ENCODE measurements around the gene EDC3. TPM values are rescaled to one million over a fixed set of nuclear protein-coding genes. Genes with fewer than 3 reads are reported as not detected.

The EDC3 gene
- total RNA-seq, 4 donors from 2014 or later, result 14.4 to 18.8 (median 17.2) TPM

DNA sequence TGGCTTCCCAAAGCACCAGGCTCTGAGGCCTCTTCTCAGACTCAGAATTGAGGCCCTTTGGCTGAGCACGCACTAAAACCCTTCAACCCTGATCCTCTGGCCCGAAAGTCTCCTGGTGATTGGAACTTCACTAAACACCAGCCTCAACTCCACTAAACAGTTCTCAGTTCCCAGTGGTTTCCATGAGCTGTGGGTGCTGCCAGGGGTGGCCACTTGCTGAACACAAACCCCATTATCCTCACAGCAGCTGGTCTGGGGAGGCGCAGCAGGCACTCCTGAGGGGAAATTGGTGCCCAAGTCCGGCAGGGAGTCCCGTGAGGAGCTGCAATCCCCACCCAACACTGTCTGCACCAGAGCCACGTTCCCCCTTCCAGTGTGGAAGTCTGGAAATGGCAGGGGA is 84.0 kb downstream of the EDC3 start:
- Histone ChIP-seq H3K27ac (no peak overlapping the region), H3K36me3 (no peaks in the 10 kb centered on the region), H3K4me1 (peaks cover 0 to 15% (median 13%) of the 10 kb centered on the region in 4 donors), H3K27me3 (no peaks in the 10 kb centered on the region), H3K4me3 (no peak overlapping the region), H3K9me3 (no peaks in the 10 kb centered on the region)
- TF ChIP-seq POLR2A (IDR thresholded peaks at IDR 0.05) (no peak), EP300 (IDR thresholded peaks at IDR 0.05) (no peak)
- TF ChIP-seq, protein P1, sequence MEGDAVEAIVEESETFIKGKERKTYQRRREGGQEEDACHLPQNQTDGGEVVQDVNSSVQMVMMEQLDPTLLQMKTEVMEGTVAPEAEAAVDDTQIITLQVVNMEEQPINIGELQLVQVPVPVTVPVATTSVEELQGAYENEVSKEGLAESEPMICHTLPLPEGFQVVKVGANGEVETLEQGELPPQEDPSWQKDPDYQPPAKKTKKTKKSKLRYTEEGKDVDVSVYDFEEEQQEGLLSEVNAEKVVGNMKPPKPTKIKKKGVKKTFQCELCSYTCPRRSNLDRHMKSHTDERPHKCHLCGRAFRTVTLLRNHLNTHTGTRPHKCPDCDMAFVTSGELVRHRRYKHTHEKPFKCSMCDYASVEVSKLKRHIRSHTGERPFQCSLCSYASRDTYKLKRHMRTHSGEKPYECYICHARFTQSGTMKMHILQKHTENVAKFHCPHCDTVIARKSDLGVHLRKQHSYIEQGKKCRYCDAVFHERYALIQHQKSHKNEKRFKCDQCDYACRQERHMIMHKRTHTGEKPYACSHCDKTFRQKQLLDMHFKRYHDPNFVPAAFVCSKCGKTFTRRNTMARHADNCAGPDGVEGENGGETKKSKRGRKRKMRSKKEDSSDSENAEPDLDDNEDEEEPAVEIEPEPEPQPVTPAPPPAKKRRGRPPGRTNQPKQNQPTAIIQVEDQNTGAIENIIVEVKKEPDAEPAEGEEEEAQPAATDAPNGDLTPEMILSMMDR (IDR thresholded peaks at IDR 0.05), result no peak
- no peak for DNase-seq (ENCODE audit: low spot score in 2 of 2)
- WGBS, 2 donors, result 80 to 88% methylated on average over 6 of the region's 6 CpGs

DNA sequence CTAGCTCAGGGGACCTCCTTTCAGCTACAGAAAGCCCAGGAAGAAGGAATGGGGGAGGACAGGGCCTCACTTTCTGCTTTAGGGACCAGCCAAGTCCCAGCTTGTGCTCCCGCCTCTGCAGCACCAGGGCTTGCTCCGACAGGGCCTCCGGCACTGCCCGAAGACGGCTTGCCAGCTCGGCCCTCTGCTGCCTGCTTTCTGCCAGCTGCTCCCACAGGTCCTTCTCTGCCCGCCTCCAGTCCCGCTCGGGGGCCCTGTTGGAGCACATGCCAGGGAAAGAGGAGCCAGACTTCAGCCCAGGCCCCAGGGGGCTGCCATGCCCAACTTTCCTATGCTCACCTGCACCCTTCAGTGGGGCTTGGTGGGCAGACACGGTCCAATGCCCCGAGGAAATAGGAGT is 84.5 kb downstream of the EDC3 start:
- no peak overlapping the region for H3K4me3 ChIP-seq
- WGBS, 2 donors, result 72% methylated on average over 10 to 11 of the region's 11 CpGs
- H3K27ac ChIP-seq, result no peak overlapping the region
- no peaks in the 10 kb centered on the region for H3K36me3 ChIP-seq
- H3K4me1 ChIP-seq, result peaks cover 0 to 10% (median 9%) of the 10 kb centered on the region in 4 donors
- no peaks in the 10 kb centered on the region for H3K27me3 ChIP-seq
- TF ChIP-seq EP300 (IDR thresholded peaks at IDR 0.05), result no peak
- TF ChIP-seq, protein P1 (IDR thresholded peaks at IDR 0.05), result no peak
- TF ChIP-seq POLR2A (IDR thresholded peaks at IDR 0.05), result no peak
- H3K9me3 ChIP-seq, result no peaks in the 10 kb centered on the region
- DNase-seq (ENCODE audit: low spot score in 2 of 2), result no peak

DNA sequence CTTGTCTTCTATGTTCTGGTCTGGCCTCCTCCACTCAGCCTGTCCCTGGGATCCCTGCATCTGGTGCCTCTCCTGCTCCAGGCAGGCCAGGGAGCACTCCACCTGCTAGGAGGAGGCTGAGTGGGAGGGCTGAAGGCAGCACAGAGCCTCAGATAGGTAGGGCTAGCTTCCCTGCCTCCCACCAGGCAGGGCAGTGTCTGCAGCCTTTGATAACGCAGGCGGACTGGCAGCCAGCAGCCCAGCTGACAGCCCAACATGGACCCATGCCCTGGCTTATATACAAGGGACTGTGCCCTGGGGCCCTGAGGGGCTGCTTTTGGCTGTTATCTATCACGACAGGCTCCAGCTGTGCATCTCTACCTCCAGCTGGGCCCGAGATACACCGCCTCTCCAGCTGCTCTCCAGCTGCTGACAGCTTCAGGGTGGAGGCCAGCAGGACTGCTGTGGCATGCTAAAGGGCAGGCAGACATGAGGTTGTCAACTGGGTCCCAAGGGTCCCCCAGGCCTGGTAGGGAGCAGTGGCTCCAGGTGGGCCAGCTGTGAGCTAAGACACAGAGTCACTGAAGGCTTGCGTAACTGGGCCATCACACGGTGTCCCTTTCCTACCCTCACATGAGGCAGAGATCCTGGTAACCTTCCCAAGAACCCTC is 85.4 kb downstream of the EDC3 start:
- no peaks in the 10 kb centered on the region for H3K27me3 ChIP-seq
- 48 to 80% methylated on average over 7 of the region's 7 CpGs for WGBS, 2 donors

DNA sequence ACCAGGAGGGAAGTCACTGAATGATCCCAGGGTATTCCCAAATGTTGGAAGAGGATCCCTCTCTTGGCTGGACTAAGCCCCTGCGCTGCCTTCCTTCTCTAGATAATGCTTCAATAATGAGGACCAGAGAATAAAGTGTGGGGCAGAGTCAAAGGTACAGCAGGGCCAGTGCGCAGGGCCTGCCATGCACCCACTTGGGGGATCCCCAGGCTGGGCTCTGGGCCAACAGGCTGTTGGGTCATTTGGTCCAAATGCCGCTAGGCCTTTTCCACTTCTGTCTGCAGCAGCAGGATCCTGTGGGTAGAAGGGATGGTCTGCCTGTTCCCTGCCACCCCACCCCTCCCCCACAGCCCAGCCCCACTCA is 85.9 kb downstream of the EDC3 start:
- no peak for DNase-seq (ENCODE audit: low spot score in 2 of 2)
- H3K4me1 ChIP-seq, result peaks cover 0 to 9% (median 8%) of the 10 kb centered on the region in 4 donors
- WGBS, 2 donors, result 73 to 91% methylated on average over 3 of the region's 3 CpGs
- no peaks in the 10 kb centered on the region for H3K9me3 ChIP-seq
- H3K36me3 ChIP-seq, result no peaks in the 10 kb centered on the region
- TF ChIP-seq, protein P1 (IDR thresholded peaks at IDR 0.05), result no peak
- no peak overlapping the region for H3K4me3 ChIP-seq
- H3K27ac ChIP-seq, result no peak overlapping the region
- H3K27me3 ChIP-seq, result no peaks in the 10 kb centered on the region

More for the DNA sequence above, 85.4 kb downstream of the EDC3 start:
- no peak for DNase-seq (ENCODE audit: low spot score in 2 of 2)
- Histone ChIP-seq H3K4me3 (no peak overlapping the region), H3K27ac (no peak overlapping the region), H3K4me1 (peaks cover 0 to 9% (median 8%) of the 10 kb centered on the region in 4 donors), H3K36me3 (no peaks in the 10 kb centered on the region), H3K9me3 (no peaks in the 10 kb centered on the region)
- no peak for TF ChIP-seq POLR2A (IDR thresholded peaks at IDR 0.05)
- TF ChIP-seq, protein P1 (IDR thresholded peaks at IDR 0.05), result no peak

DNA sequence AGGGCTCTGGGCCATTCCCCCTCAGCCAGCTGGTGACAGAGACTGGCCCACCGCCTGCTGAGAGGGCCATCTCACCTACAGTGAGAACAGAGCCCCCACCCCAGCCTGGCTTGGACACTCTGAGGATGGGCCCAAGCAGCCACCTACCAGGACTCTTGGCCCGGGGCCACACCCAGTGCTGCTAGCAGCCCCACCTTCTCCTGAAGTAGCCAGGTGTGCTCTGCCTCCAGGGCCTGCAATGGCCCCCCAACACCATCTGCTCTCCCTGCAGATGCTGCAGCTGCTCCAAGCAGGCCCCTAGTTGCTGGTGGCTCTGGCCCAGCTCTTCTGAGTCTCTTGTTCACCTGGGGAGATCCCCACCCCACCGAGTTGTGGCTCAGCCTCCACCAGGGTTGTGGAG is 87.0 kb downstream of the EDC3 start:
- Histone ChIP-seq H3K36me3 (no peaks in the 10 kb centered on the region), H3K27ac (no peak overlapping the region), H3K4me3 (no peak overlapping the region), H3K27me3 (no peaks in the 10 kb centered on the region), H3K4me1 (peaks cover 0 to 2% (median 1%) of the 10 kb centered on the region in 4 donors), H3K9me3 (no peaks in the 10 kb centered on the region)
- 77 to 90% methylated on average over 1 to 2 of the region's 3 CpGs for WGBS, 2 donors
- no peak for DNase-seq (ENCODE audit: low spot score in 2 of 2)
- TF ChIP-seq, protein P1 (IDR thresholded peaks at IDR 0.05), result no peak
- TF ChIP-seq POLR2A (IDR thresholded peaks at IDR 0.05), result no peak
- no peak for TF ChIP-seq EP300 (IDR thresholded peaks at IDR 0.05)
